ENCODE results near the gene ADAMTSL4. TPM values are rescaled to one million over a fixed set of nuclear protein-coding genes. Genes with fewer than 3 reads are reported as not detected.

The ADAMTSL4 gene
- total and polyA plus RNA-seq, 4 donors, result 23.2 to 104 (median 48.0) TPM

DNA sequence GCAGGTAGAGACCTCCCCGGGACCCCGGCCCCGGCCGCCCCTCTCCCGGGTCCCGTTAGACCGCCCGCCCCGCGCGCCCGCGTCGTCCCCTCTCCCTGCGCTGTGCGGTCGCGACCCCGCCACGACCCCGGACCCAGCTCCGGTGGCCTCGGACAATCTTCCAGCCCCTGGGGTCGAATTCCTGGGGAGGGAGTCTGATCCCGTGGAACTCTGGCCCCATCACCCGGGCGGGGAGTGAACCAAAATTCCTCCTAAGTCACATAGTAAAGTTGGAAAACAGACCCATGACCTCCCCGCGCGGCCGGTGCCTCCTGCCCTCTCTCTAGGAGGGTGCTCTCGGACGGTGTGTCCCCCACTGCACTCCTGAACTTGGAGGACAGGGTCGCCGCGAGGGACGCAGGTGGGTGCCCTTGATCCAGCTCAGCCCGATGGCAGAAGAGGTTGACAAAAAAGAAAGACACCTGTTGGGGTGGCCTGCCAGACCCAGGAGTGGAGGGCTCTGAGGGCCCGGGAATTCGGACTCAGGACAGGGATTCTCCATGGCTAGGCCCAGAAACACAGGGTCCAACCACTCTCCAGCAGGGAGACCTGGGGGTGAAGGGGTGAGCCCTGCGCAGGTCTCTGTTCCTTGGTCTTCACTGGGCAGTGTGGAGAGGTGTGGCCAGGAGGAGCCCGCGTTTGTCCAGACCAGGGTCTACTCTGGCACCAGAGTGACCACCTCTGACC, 451 bp downstream of the ADAMTSL4 start:
- 18 to 28% methylated on average over 39 to 43 of the region's 43 CpGs for WGBS, 2 donors
- Histone ChIP-seq H3K9me3 (ENCODE audit: control insufficient read depth in 4 of 4, insufficient read depth in 3 of 4, low read length in 3 of 4) (no peaks in the 10 kb centered on the region), H3K4me1 (ENCODE audit: control insufficient read depth in 5 of 5, insufficient read depth in 5 of 5, low read length in 5 of 5) (peaks cover 0 to 42% (median 5%) of the 10 kb centered on the region in 5 donors), H3K36me3 (ENCODE audit: control insufficient read depth in 4 of 4, insufficient read depth in 4 of 4, low read length in 4 of 4) (peaks cover 0 to 3% (median 0%) of the 10 kb centered on the region in 4 donors), H3K4me3 (peak overlapping the region; percentile 33), H3K9ac (ENCODE audit: insufficient read depth in 1 of 2, low read length in 2 of 2) (peak overlapping the region; percentile 11 to 19), H3K27ac (ENCODE audit: low read depth in 1 of 2, low read length in 1 of 2) (peak overlapping the region; percentile 72 to 74), H3K27me3 (ENCODE audit: control insufficient read depth in 3 of 3, insufficient read depth in 3 of 3, low read length in 2 of 3) (no peaks in the 10 kb centered on the region)
- DNase-seq, result peak in 2 of 3 donors; percentile 27 to 37
- no peak for ATAC-seq (ENCODE audit: insufficient read depth, low FRiP score)
- TF ChIP-seq, protein P1, sequence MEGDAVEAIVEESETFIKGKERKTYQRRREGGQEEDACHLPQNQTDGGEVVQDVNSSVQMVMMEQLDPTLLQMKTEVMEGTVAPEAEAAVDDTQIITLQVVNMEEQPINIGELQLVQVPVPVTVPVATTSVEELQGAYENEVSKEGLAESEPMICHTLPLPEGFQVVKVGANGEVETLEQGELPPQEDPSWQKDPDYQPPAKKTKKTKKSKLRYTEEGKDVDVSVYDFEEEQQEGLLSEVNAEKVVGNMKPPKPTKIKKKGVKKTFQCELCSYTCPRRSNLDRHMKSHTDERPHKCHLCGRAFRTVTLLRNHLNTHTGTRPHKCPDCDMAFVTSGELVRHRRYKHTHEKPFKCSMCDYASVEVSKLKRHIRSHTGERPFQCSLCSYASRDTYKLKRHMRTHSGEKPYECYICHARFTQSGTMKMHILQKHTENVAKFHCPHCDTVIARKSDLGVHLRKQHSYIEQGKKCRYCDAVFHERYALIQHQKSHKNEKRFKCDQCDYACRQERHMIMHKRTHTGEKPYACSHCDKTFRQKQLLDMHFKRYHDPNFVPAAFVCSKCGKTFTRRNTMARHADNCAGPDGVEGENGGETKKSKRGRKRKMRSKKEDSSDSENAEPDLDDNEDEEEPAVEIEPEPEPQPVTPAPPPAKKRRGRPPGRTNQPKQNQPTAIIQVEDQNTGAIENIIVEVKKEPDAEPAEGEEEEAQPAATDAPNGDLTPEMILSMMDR (IDR thresholded peaks at IDR 0.05; ENCODE audit: control extremely low read depth, extremely low read depth), result no peak

DNA sequence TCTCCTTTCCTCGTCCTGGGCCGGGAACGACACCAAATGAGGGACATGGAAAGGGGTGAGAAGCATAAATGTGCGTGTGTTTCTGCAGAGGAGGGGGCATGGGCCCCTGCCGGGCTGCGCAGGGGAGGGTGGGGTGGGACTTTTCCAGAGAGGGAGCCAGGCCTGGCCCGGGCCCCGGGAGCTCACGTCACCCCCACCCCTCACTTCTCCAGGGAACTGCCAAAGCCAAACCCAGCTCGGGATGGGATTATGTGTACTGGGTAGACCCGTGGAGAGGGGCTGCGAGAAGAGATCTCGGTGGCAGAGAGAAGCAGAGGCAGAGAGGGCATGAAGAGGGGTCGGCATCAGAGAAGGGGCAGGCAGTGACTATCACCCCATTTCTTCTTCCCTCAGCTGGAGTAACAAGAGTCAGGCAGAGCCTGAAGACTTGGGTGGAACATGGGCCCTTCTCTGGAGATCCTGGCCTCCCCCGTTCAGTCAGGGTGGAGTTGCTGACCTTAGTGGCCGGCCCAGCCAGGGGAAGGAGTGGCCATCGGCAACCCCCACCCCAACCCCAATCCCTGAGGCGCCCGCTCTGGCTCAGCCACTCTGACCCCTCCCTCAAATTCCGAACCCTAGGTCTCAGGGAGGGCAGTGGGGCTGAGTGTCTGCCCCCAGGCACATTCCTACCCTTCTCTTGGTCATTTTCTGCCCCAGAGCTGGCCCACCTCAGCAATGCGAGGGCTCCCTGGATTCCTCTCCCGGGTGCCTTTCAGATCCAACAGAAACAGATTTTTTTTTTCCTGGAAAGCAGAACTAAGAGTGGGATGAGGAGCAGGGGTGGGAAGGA, 1.2 kb downstream of the ADAMTSL4 start:
- TF ChIP-seq, protein P1 (IDR thresholded peaks at IDR 0.05; ENCODE audit: control extremely low read depth, extremely low read depth), result no peak
- ATAC-seq (ENCODE audit: insufficient read depth, low FRiP score) (no peak), DNase-seq (peak in 2 of 3 donors; percentile 49 to 65)
- Histone ChIP-seq H3K27ac (ENCODE audit: low read depth in 1 of 2, low read length in 1 of 2) (peak overlapping the region; percentile 0 to 80), H3K9me3 (ENCODE audit: control insufficient read depth in 4 of 4, insufficient read depth in 3 of 4, low read length in 3 of 4) (no peaks in the 10 kb centered on the region), H3K4me3 (no peak overlapping the region), H3K36me3 (ENCODE audit: control insufficient read depth in 4 of 4, insufficient read depth in 4 of 4, low read length in 4 of 4) (peaks cover 0 to 7% (median 1%) of the 10 kb centered on the region in 4 donors), H3K27me3 (ENCODE audit: control insufficient read depth in 3 of 3, insufficient read depth in 3 of 3, low read length in 2 of 3) (no peaks in the 10 kb centered on the region), H3K9ac (ENCODE audit: insufficient read depth in 1 of 2, low read length in 2 of 2) (peak overlapping the region in 1 of 2 donors; percentile 67), H3K4me1 (ENCODE audit: control insufficient read depth in 5 of 5, insufficient read depth in 5 of 5, low read length in 5 of 5) (peaks cover 0 to 41% (median 5%) of the 10 kb centered on the region in 5 donors)
- 52 to 73% methylated on average over 22 of the region's 22 CpGs for whole genome bisulfite sequencing, 2 donors

DNA sequence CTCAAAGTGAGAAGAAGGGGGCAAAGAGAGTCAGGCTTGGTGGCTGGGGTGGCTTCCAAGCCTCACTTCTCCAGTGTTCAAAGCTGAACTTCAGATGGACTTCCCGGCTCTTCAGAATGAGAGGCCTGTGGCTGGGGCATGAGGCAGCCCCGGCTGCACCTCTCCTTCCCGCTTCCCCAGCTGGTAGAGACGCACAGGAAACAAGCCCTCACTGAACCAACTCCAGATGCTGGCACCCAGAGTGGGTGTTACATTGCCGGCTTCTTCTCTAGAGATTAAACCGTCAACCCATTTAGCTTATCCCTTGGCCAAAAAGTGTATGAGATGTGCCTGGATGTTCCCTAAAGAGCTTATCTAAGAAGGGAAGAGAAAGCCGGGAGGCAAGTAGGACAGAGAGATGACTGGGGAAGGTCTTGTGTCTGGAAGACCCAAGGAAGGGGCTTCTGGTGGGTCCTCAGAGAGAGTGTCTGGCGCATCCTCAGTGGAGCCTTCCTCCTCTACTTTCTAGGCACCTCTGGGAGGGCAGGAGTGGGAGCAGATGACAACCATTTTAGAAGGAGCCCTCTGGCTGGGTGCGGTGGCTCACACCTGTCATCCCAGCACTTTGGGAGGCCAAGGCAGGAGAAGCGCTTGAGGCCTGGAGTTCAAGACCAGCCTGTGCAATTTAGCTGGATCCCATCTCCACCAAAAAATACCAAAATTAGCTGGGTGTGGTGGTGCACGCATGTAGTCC, 2.0 kb downstream of the ADAMTSL4 start:
- ATAC-seq (ENCODE audit: insufficient read depth, low FRiP score), result no peak
- Histone ChIP-seq H3K27me3 (ENCODE audit: control insufficient read depth in 3 of 3, insufficient read depth in 3 of 3, low read length in 2 of 3) (no peaks in the 10 kb centered on the region), H3K9ac (ENCODE audit: insufficient read depth in 1 of 2, low read length in 2 of 2) (no peak overlapping the region), H3K36me3 (ENCODE audit: control insufficient read depth in 4 of 4, insufficient read depth in 4 of 4, low read length in 4 of 4) (peaks cover 0 to 10% (median 5%) of the 10 kb centered on the region in 4 donors), H3K9me3 (ENCODE audit: control insufficient read depth in 4 of 4, insufficient read depth in 3 of 4, low read length in 3 of 4) (no peaks in the 10 kb centered on the region), H3K4me3 (no peak overlapping the region), H3K27ac (ENCODE audit: low read depth in 1 of 2, low read length in 1 of 2) (peak overlapping the region; percentile 0 to 80), H3K4me1 (ENCODE audit: control insufficient read depth in 5 of 5, insufficient read depth in 5 of 5, low read length in 5 of 5) (peaks cover 0 to 38% (median 7%) of the 10 kb centered on the region in 5 donors)
- TF ChIP-seq, protein P1 (IDR thresholded peaks at IDR 0.05; ENCODE audit: control extremely low read depth, extremely low read depth), result no peak
- DNase-seq, result peak in 2 of 3 donors; percentile 21 to 35
- WGBS, 2 donors, result 50 to 61% methylated on average over 11 of the region's 11 CpGs
